DND-41 (cell line): ENCODE results near the gene ATP2C1.

ENCODE experiments used
- ATAC-seq: fragments of 200-7000 bp; cut with Tn5 transposase; 3 replicates; pipeline ENCODE4 v1.9.1; 2021; ENCODE audit warnings: low read depth; ENCODE audit not compliant: insufficient read depth
- DNase-seq: peaks from one replicate; pipeline ENCODE4 v3.0.0-alpha.2; 2020
- H2AFZ ChIP-seq: 2 replicates; pipeline ENCODE4 v1.6.0; 2012; ENCODE audit warnings: low read depth, low read length
- H3K27ac ChIP-seq: 2 replicates; pipeline ENCODE4 v1.5.1; 2012; ENCODE audit warnings: low read length, inconsistent platforms
- H3K27me3 ChIP-seq: fragments of 200-600 bp; sonication (generic); 2 replicates; pipeline ENCODE4 v1.6.0; 2012; ENCODE audit warnings: low read length, mild to moderate bottlenecking, inconsistent platforms; ENCODE audit not compliant: insufficient read depth, poor library complexity
- H3K36me3 ChIP-seq: 2 replicates; pipeline ENCODE4 v1.5.1; 2012; ENCODE audit warnings: low read length, inconsistent platforms; ENCODE audit not compliant: insufficient read depth
- H3K4me1 ChIP-seq: 2 replicates; pipeline ENCODE4 v1.5.1; 2012; ENCODE audit warnings: mild to moderate bottlenecking, low read length; ENCODE audit not compliant: insufficient read depth
- H3K4me2 ChIP-seq: 2 replicates; pipeline ENCODE4 v1.6.0; 2012; ENCODE audit warnings: mild to moderate bottlenecking, moderate library complexity, low read length, inconsistent platforms; ENCODE audit not compliant: insufficient read depth
- H3K4me3 ChIP-seq, 2 experiments: fragments of 200-600 bp in 1 of 2; shearing (Covaris generic) in 1 of 2; 2 replicates each; pipeline ENCODE4 v1.5.1; 2012 to 2016; ENCODE audit warnings: inconsistent platforms in 2 of 2, low read length in 2 of 2, mild to moderate bottlenecking in 2 of 2, low read depth in 1 of 2, moderate library complexity in 1 of 2
- H3K79me2 ChIP-seq: 2 replicates; pipeline ENCODE4 v1.6.0; 2012; ENCODE audit warnings: low read length, inconsistent platforms; ENCODE audit not compliant: insufficient read depth
- H3K9ac ChIP-seq: 2 replicates; pipeline ENCODE4 v1.6.0; 2012; ENCODE audit warnings: low read depth, mild to moderate bottlenecking, inconsistent platforms, low read length, moderate library complexity
- H3K9me3 ChIP-seq: 2 replicates; pipeline ENCODE4 v1.5.1; 2012; ENCODE audit warnings: low read length, moderate library complexity, mild to moderate bottlenecking, inconsistent platforms; ENCODE audit not compliant: insufficient read depth, severe bottlenecking
- H4K20me1 ChIP-seq: 2 replicates; pipeline ENCODE4 v1.6.0; 2012; ENCODE audit warnings: low read length; ENCODE audit not compliant: insufficient read depth
- EZH2 ChIP-seq: IDR thresholded peaks from 3 replicates; pipeline ENCODE4 v1.6.1; 2012; ENCODE audit warnings: borderline replicate concordance, low read depth, mild to moderate bottlenecking, moderate library complexity, low read length, inconsistent platforms; ENCODE audit not compliant: severe bottlenecking
- TF ChIP-seq, protein P1 (sequence below): IDR thresholded peaks from 2 replicates; pipeline ENCODE4 v1.5.1; 2012; ENCODE audit warnings: borderline replicate concordance, low read length, moderate library complexity, mild to moderate bottlenecking; ENCODE audit not compliant: poor library complexity, severe bottlenecking; ENCODE audit errors: extremely low read depth

Gene ATP2C1

GRCh38 chr3:130918328-130918727, 24.4 kb downstream of the ATP2C1 start:
- TF ChIP-seq, protein P1, sequence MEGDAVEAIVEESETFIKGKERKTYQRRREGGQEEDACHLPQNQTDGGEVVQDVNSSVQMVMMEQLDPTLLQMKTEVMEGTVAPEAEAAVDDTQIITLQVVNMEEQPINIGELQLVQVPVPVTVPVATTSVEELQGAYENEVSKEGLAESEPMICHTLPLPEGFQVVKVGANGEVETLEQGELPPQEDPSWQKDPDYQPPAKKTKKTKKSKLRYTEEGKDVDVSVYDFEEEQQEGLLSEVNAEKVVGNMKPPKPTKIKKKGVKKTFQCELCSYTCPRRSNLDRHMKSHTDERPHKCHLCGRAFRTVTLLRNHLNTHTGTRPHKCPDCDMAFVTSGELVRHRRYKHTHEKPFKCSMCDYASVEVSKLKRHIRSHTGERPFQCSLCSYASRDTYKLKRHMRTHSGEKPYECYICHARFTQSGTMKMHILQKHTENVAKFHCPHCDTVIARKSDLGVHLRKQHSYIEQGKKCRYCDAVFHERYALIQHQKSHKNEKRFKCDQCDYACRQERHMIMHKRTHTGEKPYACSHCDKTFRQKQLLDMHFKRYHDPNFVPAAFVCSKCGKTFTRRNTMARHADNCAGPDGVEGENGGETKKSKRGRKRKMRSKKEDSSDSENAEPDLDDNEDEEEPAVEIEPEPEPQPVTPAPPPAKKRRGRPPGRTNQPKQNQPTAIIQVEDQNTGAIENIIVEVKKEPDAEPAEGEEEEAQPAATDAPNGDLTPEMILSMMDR, result no peak
- TF ChIP-seq EZH2, result no peak
- no peak overlapping the region for H3K4me3 ChIP-seq
- no peak for ATAC-seq
- H3K9ac ChIP-seq, result no peak overlapping the region
- H3K36me3 ChIP-seq, result no peaks in the 10 kb centered on the region
- no peaks in the 10 kb centered on the region for H4K20me1 ChIP-seq
- H3K9me3 ChIP-seq, result peaks cover 5% of the 10 kb centered on the region
- H2AFZ ChIP-seq, result no peak overlapping the region
- H3K4me2 ChIP-seq, result no peak overlapping the region
- H3K27me3 ChIP-seq, result no peaks in the 10 kb centered on the region
- peaks cover 83% of the 10 kb centered on the region for H3K79me2 ChIP-seq
- no peak overlapping the region for H3K27ac ChIP-seq
- H3K4me1 ChIP-seq, result no peaks in the 10 kb centered on the region
- no peak for DNase-seq

DNA sequence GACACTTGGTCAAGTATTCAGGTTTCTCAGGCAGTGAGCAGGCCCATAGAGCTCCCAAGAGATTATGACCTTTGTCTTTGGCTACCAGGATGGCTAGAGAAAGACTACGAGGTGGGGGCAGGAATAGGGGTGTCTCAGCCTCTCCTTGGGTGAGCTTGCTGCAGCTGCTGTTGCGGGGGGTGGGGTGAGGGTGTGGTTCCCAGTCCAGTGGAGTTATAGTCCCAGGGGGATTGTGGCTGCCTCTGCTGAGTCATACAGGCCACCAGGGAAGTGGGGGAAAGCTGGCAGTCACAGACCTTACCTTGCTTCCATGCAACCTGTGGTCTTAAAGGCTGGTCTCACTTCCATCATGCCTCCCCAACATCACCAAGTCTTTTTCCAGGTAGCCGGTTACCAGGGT, 31.7 kb downstream of the ATP2C1 start:
- Histone ChIP-seq H3K4me1 (peaks cover 10% of the 10 kb centered on the region), H4K20me1 (peaks cover 32% of the 10 kb centered on the region), H3K9me3 (peaks cover 12% of the 10 kb centered on the region), H3K36me3 (no peaks in the 10 kb centered on the region; the same call in 1 of the 2 replicates), H3K4me3 (no peak overlapping the region), H3K9ac (no peak overlapping the region), H3K4me2 (no peak overlapping the region), H3K79me2 (peaks cover 83% of the 10 kb centered on the region), H3K27ac (0 out of 2 replicates have a peak overlapping the region, but pooled peaks have one; percentile 51), H3K27me3 (no peaks in the 10 kb centered on the region), H2AFZ (no peak overlapping the region)
- DNase-seq (peak; percentile 57), ATAC-seq (peak; percentile 69)
- TF ChIP-seq EZH2, result no peak
- TF ChIP-seq, protein P1, result no peak

DNA sequence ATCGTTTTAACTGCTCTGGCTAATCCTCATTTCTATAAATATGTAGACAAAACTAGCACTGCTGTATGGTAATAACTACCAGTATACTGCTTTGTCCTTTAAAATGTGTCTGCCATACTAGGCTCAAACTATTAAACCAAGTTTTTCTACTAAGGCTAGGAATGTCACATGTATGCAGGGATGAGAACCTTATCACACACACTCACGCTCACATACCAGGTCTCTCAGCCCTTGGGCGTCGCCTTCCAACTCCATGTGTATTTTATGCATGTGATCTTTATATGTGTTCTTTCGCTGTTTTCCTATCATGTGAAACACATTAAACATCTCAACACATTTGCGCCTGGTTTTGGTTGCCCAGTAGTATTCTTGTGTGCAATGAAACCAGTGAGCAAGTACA, 32.6 kb downstream of the ATP2C1 start:
- Histone ChIP-seq H2AFZ (no peak overlapping the region), H3K9ac (no peak overlapping the region), H3K27ac (no peak overlapping the region), H4K20me1 (peaks cover 32% of the 10 kb centered on the region), H3K4me2 (no peak overlapping the region), H3K36me3 (no peaks in the 10 kb centered on the region; the same call in 1 of the 2 replicates), H3K79me2 (peaks cover 74% of the 10 kb centered on the region), H3K4me1 (peaks cover 10% of the 10 kb centered on the region), H3K27me3 (no peaks in the 10 kb centered on the region), H3K9me3 (peaks cover 12% of the 10 kb centered on the region), H3K4me3 (no peak overlapping the region)
- DNase-seq (no peak), ATAC-seq (no peak)
- TF ChIP-seq, protein P1, result no peak
- TF ChIP-seq EZH2, result no peak

GRCh38 chr3:130929804-130930203, 35.9 kb downstream of the ATP2C1 start:
- H3K79me2 ChIP-seq, result peaks cover 43% of the 10 kb centered on the region

More at GRCh38 chr3:130929804-130930203, 35.9 kb downstream of the ATP2C1 start:
- H3K4me2 ChIP-seq, result no peak overlapping the region
- no peak for DNase-seq
- no peak overlapping the region for H3K27ac ChIP-seq
- peaks cover 10% of the 10 kb centered on the region for H3K4me1 ChIP-seq
- H3K27me3 ChIP-seq, result no peaks in the 10 kb centered on the region
- no peaks in the 10 kb centered on the region for H3K9me3 ChIP-seq
- TF ChIP-seq EZH2, result no peak
- TF ChIP-seq, protein P1, result no peak
- H2AFZ ChIP-seq, result no peak overlapping the region
- H4K20me1 ChIP-seq, result peaks cover 32% of the 10 kb centered on the region
- no peak for ATAC-seq
- H3K36me3 ChIP-seq, result no peaks in the 10 kb centered on the region; the same call in 1 of the 2 replicates
- no peak overlapping the region for H3K4me3 ChIP-seq
- H3K9ac ChIP-seq, result no peak overlapping the region
